NOMO-1 treated with dmso at 0.1 percent for 144 hours (cell line): ENCODE measurements around the gene MYH2.
"Not testable (repeated sequence)": the region's sequence is repeated elsewhere in the genome, so short reads cannot be mapped to it uniquely, and the experiment has no call there.

Experiments
- DNase-seq: peaks from one replicate; lab custom pipeline; 2025; ENCODE audit not compliant: unreplicated experiment; lab: John Stamatoyannopoulos, UW

Gene MYH2

DNA sequence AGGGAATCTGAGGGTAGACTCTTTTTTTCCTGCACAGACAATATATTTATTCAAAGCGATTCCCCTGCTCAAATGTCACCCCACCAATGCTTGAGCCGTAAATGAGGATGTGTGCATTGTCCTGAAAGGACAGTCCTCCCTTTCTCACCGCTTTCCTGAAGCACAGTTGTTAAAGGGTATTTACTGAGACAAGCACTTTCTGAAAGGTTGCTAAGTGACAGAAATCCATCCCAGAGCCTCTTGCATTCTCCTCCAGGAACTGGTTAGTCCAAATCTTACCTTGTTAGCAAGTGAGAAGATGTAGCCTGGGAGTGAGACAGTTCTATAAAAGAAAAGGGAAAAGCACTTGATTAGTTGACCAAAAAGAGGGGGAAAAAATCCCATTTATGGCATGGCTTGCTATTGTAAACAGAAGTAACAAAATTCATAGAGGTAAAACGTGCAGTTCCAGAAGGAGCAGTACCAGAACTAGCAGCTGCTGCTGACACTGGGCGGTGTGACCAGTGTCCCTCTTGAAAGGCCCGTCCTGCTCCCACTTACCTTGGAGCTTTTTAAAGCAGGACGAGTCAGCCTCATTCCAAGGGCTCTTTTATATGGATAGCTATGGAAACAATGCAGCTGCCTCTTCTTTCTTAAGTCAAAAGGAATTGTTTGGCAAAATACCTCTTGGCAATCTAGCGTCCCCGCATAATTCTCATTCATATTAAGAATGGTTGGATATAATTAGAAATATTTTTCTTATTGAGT lies at the start of gene MYH2:
Gene MYH2 (minus strand): TSS at position 563 of the 747 bp plus-strand sequence. CDS start 1,738 bp downstream, outside the sequence.
- no peak for DNase-seq

- no peak for DNase-seq
Observed at GRCh38 chr17:10598621-10599020, 49.2 kb upstream of the MYH2 start.

GRCh38 chr17:10589553-10590145 lies 40.2 kb upstream of the MYH2 start:
- DNase-seq, result no peak

DNA sequence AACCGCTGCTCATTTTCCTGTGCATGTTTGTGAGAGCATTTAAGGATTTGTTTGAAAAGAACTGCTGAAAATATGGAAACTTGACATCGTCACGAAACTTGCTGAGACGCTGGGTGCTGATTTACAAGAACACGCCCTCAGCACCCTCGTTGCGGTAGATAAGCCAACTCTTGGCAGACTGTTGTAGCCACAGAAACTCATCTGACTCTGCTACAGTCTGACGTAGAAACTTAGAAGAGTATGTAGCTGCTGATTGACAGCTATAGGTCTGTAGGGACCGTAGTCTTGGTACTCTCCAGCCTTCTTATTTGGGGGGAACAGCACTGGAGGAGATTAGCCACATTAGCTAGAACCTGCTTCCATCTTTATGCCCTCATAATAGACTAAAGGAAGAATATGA lies 36.1 kb upstream of the MYH2 start:
- DNase-seq, result no peak

GRCh38 chr17:10583834-10584233 lies 34.4 kb upstream of the MYH2 start:
- DNase-seq, result no peak

GRCh38 chr17:10579270-10579669 lies 29.8 kb upstream of the MYH2 start:
- no peak for DNase-seq

GRCh38 chr17:10574324-10574723 lies 24.9 kb upstream of the MYH2 start:
- no peak for DNase-seq

DNA sequence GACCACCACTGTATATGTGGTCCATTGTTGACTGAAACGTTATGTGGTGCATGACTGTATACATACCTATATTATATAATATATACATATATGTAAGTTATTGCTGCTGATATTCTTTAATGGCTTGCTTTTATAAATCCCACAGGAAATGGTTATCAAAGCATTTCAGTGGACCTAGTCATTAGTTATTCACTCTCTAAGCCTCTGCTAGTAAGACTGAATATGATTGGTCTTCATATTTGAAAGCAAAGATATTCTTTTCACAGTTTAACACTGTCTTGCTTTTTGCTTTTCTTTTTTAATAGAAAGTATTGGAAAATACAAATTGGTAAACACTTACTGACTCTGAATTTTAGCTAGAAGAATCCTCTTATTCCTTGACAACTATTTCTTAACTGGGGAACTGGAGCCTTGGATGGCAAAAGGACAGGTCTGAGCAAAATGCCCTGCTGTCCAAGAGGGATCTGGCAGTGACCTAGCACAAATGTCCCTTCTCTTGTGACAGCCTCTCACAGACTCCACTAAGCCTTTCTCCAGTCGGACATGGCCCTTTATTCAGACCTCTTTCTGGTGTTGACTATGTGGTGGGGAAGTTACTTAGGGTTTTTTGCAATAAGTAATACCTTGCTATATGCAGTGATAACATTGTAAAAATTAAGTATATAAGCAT lies 14.7 kb upstream of the MYH2 start:
- DNase-seq, result no peak

DNA sequence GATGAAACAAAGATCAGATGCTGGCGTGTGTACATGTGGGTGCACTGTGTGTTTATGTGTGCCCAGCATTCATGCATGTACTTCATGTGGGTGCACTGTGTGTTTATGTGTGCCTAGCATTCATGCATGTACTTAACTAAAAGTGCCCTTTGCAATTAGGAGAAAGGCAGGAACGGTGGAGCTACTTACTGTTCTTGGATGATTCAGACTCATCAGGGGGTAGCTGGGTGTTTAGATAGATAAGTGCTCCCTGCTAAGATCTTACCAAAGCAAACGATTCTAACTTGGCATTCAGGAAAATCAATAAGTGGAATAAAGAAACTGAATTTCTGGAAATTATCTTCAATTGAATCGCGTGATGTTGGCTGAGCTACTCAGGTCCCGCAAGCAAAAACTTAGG lies 8.6 kb upstream of the MYH2 start:
- no peak for DNase-seq

- DNase-seq, result no peak
Observed at GRCh38 chr17:10557422-10557821, 8.0 kb upstream of the MYH2 start.

GRCh38 chr17:10556301-10557005 lies 7.0 kb upstream of the MYH2 start:
- no peak for DNase-seq

DNA sequence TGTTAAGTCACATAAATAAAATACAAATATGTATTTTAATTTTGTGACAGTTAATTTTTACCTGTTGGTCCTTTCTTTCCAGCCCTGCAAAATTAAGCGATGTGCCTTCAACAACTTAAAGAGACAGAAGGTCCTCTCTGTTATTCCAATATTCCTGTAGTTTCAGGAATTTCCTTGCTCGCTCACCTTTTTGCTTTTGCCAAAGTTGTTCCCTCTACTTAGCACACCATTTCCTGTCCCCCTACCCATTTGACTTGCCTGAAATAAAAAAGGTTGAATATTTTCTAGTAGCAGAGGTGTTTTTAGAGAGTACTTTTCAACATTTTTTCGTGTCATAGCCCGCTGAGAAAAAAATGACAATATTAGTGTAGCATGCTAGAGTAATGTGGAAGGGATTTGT lies 556 bp upstream of the MYH2 start:
- no peak for DNase-seq

- no peak for DNase-seq
Observed at GRCh38 chr17:10547351-10547750, 2.1 kb downstream of the MYH2 start.

- not testable (repeated sequence) for DNase-seq
Observed at GRCh38 chr17:10543486-10543885, 6.0 kb downstream of the MYH2 start.

- DNase-seq, result not testable (repeated sequence)
Observed at GRCh38 chr17:10541179-10541578, 8.3 kb downstream of the MYH2 start.

GRCh38 chr17:10532026-10532425 lies 17.4 kb downstream of the MYH2 start:
- DNase-seq, result no peak

GRCh38 chr17:10527419-10527818 lies 22.0 kb downstream of the MYH2 start:
- DNase-seq, result no peak

DNA sequence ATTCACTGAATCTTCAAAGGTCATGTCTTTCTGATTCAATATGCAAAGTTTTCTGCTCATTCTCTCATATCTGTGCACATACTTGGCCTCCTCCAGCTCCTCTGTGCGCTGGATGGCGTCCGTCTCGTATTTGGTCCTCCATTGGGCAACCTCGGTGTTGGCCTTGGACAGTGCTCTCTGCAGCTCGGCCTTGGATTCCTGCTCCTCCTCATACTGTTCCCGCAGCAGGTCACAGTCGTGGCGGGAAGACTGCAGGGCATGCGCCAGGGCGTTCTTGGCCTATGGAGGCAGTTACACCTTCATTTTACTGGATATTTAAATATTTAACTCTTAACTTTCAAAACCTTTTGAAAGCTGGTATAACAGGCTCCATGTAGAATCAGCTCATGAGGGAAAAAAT lies 22.9 kb downstream of the MYH2 start:
- DNase-seq, result no peak

GRCh38 chr17:10523064-10523463 lies 26.4 kb downstream of the MYH2 start:
- DNase-seq, result no peak

DNA sequence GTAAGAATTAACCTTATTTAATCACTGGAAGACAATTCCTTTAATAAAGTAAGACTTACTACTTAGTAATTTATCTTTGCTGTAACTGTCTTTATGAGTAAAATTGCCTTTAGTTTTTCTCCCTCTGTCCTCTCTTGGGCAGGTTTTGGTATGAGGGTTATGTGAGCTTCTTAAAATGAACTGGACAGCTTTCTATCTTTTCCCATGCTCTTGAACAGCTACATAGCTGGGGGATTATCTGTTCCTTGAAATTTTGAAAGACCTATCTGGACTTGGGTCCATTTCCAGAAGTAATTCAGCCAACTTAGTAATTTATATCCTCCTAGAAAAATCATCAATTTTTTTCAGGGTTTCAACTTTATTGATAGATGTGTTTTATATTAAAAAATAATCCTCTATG lies 27.5 kb downstream of the MYH2 start:
- no peak for DNase-seq

- DNase-seq, result no peak
Observed at GRCh38 chr17:10518271-10519037, 31.0 kb downstream of the MYH2 start, which contains the start of gene MYH1. Gene MYH1, minus strand, starts transcription at chr17:10518542. Its CDS starts 1,900 bp downstream, at chr17:10516642.
